Measurements from ENCODE around the gene DDR2. TPM values are rescaled to one million over a fixed set of nuclear protein-coding genes. Genes with fewer than 3 reads are reported as not detected.

DDR2 gene
- polyA plus RNA-seq, 1 of the 3 experiments (the other 2 are of a cell fraction) = 34.0 TPM

DNA sequence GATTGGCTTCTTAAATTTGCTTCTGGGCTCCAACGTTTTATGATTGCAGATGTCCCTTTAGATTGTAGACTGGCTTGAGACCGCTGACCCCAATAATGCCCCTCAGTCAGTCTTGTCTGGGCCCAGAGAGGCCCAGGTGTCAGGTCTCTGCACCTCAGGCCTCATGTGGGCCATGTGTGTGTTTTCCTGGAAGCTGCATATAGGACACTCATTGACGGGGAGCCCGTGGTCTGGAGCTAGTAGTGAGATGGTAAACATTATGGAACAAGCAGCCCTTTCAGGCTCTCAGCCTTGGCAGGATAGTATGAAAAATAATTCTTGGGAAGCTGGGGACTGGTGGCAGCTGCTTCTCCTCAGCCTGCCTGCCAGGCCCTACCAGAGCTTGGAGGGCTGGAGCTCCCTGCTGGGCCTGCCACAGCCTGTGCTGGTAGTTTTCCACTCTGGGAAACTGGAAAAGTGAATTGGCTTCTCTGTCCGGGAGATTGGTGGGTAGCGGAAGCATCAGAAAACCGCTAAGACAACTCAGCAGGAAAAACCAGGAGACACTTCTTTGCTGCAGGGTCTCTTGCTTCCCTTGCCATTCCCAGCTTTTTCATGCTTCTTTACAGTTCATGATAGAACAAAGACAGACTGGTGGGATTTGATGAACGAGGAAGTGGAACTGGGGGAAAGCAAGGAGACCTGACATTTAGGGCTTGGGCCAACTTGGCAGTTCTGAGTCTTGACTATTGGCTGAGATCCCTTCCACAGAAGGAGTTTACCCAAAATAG, 100.5 kb downstream of the DDR2 start:
- H3K4me2 ChIP-seq = no peak overlapping the region
- peaks cover 9% of the 10 kb centered on the region for H3F3A ChIP-seq (replicated peaks; ENCODE audit: insufficient read depth)
- no peaks in the 10 kb centered on the region for H3K27me3 ChIP-seq (ENCODE audit: insufficient read depth)
- H3K9me2 ChIP-seq = no peaks in the 10 kb centered on the region
- POLR2A ChIA-PET = no interaction called here
- 87% methylated on average over 6 of the region's 8 CpGs for WGBS (ENCODE audit: low lambda C conversion rate)
- H3K4me1 ChIP-seq (ENCODE audit: control insufficient read depth in 1 of 2, insufficient read depth in 2 of 2, low read depth in 1 of 2, low read length in 1 of 2) = no peaks in the 10 kb centered on the region; a peak in 1 of 4 replicates
- no peak overlapping the region for H3K27ac ChIP-seq (ENCODE audit: low read depth in 2 of 2, low read length in 1 of 2)
- CTCF ChIA-PET = interaction anchor here (0.9 kb wide), 1 partner anchor 8 kb away, joined by 3 read pairs; no protein-coding TSS in a partner anchor
- peaks cover 80% of the 10 kb centered on the region for H3K79me2 ChIP-seq (ENCODE audit: insufficient read depth)
- DNase-seq = no peak
- H3K36me3 ChIP-seq (replicated peaks in 1 of 2; ENCODE audit: control insufficient read depth in 1 of 2, insufficient read depth in 2 of 2, low read length in 1 of 2) = peaks cover 26 to 43% of the 10 kb centered on the region in 2 experiments
- H3K9ac ChIP-seq = no peak overlapping the region
- H4K20me1 ChIP-seq (ENCODE audit: insufficient read depth) = peaks cover 38% of the 10 kb centered on the region
- H2AFZ ChIP-seq (ENCODE audit: low read depth) = no peak overlapping the region
- no peak overlapping the region for H3K4me3 ChIP-seq (ENCODE audit: low read depth in 2 of 2, low read length in 1 of 2)
- no peaks in the 10 kb centered on the region for H3K9me3 ChIP-seq
- TF ChIP-seq RFX5 (IDR thresholded peaks at IDR 0.05; ENCODE audit: low read length) (no peak), TAF1 (IDR thresholded peaks at IDR 0.05; ENCODE audit: borderline replicate concordance, low read depth, low read length) (no peak), GABPA (IDR thresholded peaks at IDR 0.05; ENCODE audit: low read depth) (no peak), TCF12 (IDR thresholded peaks at IDR 0.05) (no peak), YY1 (IDR thresholded peaks at IDR 0.05; ENCODE audit: low read depth) (no peak), JUND (IDR thresholded peaks at IDR 0.05) (no peak), FOSL2 (IDR thresholded peaks at IDR 0.05; ENCODE audit: borderline replicate concordance, low read depth) (no peak), MEF2A (IDR thresholded peaks at IDR 0.05; ENCODE audit: borderline replicate concordance, low read depth) (no peak), TEAD4 (IDR thresholded peaks at IDR 0.05; ENCODE audit: borderline replicate concordance, insufficient read depth) (no peak), SIN3A (IDR thresholded peaks at IDR 0.05; ENCODE audit: borderline replicate concordance, low read depth, low read length) (no peak), NFIC (IDR thresholded peaks at IDR 0.05; ENCODE audit: borderline replicate concordance) (no peak), POLR2AphosphoS5 (IDR thresholded peaks at IDR 0.05; ENCODE audit: low read depth, low read length) (no peak), NRF1 (IDR thresholded peaks at IDR 0.05; ENCODE audit: low read depth, low read length) (no peak)
- TF ChIP-seq, protein P1, sequence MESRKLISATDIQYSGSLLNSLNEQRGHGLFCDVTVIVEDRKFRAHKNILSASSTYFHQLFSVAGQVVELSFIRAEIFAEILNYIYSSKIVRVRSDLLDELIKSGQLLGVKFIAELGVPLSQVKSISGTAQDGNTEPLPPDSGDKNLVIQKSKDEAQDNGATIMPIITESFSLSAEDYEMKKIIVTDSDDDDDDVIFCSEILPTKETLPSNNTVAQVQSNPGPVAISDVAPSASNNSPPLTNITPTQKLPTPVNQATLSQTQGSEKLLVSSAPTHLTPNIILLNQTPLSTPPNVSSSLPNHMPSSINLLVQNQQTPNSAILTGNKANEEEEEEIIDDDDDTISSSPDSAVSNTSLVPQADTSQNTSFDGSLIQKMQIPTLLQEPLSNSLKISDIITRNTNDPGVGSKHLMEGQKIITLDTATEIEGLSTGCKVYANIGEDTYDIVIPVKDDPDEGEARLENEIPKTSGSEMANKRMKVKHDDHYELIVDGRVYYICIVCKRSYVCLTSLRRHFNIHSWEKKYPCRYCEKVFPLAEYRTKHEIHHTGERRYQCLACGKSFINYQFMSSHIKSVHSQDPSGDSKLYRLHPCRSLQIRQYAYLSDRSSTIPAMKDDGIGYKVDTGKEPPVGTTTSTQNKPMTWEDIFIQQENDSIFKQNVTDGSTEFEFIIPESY (IDR thresholded peaks at IDR 0.05; ENCODE audit: borderline replicate concordance, low read depth) = no peak
- TF ChIP-seq, protein P2, sequence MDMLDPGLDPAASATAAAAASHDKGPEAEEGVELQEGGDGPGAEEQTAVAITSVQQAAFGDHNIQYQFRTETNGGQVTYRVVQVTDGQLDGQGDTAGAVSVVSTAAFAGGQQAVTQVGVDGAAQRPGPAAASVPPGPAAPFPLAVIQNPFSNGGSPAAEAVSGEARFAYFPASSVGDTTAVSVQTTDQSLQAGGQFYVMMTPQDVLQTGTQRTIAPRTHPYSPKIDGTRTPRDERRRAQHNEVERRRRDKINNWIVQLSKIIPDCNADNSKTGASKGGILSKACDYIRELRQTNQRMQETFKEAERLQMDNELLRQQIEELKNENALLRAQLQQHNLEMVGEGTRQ (IDR thresholded peaks at IDR 0.05; ENCODE audit: borderline replicate concordance, low read depth, low read length) = no peak
- TF ChIP-seq, protein P3, sequence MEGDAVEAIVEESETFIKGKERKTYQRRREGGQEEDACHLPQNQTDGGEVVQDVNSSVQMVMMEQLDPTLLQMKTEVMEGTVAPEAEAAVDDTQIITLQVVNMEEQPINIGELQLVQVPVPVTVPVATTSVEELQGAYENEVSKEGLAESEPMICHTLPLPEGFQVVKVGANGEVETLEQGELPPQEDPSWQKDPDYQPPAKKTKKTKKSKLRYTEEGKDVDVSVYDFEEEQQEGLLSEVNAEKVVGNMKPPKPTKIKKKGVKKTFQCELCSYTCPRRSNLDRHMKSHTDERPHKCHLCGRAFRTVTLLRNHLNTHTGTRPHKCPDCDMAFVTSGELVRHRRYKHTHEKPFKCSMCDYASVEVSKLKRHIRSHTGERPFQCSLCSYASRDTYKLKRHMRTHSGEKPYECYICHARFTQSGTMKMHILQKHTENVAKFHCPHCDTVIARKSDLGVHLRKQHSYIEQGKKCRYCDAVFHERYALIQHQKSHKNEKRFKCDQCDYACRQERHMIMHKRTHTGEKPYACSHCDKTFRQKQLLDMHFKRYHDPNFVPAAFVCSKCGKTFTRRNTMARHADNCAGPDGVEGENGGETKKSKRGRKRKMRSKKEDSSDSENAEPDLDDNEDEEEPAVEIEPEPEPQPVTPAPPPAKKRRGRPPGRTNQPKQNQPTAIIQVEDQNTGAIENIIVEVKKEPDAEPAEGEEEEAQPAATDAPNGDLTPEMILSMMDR (IDR thresholded peaks at IDR 0.05) = no peak
- TF ChIP-seq, protein P4, sequence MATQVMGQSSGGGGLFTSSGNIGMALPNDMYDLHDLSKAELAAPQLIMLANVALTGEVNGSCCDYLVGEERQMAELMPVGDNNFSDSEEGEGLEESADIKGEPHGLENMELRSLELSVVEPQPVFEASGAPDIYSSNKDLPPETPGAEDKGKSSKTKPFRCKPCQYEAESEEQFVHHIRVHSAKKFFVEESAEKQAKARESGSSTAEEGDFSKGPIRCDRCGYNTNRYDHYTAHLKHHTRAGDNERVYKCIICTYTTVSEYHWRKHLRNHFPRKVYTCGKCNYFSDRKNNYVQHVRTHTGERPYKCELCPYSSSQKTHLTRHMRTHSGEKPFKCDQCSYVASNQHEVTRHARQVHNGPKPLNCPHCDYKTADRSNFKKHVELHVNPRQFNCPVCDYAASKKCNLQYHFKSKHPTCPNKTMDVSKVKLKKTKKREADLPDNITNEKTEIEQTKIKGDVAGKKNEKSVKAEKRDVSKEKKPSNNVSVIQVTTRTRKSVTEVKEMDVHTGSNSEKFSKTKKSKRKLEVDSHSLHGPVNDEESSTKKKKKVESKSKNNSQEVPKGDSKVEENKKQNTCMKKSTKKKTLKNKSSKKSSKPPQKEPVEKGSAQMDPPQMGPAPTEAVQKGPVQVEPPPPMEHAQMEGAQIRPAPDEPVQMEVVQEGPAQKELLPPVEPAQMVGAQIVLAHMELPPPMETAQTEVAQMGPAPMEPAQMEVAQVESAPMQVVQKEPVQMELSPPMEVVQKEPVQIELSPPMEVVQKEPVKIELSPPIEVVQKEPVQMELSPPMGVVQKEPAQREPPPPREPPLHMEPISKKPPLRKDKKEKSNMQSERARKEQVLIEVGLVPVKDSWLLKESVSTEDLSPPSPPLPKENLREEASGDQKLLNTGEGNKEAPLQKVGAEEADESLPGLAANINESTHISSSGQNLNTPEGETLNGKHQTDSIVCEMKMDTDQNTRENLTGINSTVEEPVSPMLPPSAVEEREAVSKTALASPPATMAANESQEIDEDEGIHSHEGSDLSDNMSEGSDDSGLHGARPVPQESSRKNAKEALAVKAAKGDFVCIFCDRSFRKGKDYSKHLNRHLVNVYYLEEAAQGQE (IDR thresholded peaks at IDR 0.05; ENCODE audit: low read depth, low read length) = no peak
